DOHH2 (cell line): ENCODE results near the gene MLLT3.

Experiments
- EZH2phosphoT487 ChIP-seq: fragments of 200-600 bp; sonication (generic); IDR thresholded peaks from 2 replicates; pipeline ENCODE4 v1.6.1; 2017; ENCODE audit warnings: borderline replicate concordance, mild to moderate bottlenecking, antibody characterized with exemption, low read length, moderate library complexity, mixed read lengths
- TF ChIP-seq, protein P1 (sequence below): fragments of 200-600 bp; sonication (generic); IDR thresholded peaks from one replicate; pipeline ENCODE4 v1.5.1; 2014; ENCODE audit warnings: antibody characterized with exemption, mild to moderate bottlenecking, low read depth, low read length; ENCODE audit not compliant: poor library complexity, severe bottlenecking

DNA sequence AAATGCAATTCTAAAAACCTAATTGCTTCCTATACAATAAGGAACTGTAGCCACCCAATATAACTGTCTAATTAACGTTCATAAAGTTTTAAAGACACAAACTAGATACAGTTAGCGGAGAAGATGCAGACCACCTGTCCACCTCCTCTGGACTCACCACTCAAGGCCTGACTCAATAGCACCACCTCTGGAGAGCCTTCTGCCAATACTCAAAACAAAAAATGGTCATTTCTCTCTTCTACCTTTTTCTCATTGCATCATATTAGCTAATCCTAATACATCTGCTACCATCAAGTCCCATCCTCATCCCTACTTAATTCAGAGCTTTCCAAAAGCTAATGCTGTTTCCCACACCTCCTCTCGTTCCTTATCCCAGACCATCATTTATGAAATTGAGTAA is 159.9 kb downstream of the MLLT3 start:
- TF ChIP-seq, protein P1, sequence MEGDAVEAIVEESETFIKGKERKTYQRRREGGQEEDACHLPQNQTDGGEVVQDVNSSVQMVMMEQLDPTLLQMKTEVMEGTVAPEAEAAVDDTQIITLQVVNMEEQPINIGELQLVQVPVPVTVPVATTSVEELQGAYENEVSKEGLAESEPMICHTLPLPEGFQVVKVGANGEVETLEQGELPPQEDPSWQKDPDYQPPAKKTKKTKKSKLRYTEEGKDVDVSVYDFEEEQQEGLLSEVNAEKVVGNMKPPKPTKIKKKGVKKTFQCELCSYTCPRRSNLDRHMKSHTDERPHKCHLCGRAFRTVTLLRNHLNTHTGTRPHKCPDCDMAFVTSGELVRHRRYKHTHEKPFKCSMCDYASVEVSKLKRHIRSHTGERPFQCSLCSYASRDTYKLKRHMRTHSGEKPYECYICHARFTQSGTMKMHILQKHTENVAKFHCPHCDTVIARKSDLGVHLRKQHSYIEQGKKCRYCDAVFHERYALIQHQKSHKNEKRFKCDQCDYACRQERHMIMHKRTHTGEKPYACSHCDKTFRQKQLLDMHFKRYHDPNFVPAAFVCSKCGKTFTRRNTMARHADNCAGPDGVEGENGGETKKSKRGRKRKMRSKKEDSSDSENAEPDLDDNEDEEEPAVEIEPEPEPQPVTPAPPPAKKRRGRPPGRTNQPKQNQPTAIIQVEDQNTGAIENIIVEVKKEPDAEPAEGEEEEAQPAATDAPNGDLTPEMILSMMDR: no peak
- no peak for TF ChIP-seq EZH2phosphoT487
